ENCODE data around the gene EIF2AK2.

DNA sequence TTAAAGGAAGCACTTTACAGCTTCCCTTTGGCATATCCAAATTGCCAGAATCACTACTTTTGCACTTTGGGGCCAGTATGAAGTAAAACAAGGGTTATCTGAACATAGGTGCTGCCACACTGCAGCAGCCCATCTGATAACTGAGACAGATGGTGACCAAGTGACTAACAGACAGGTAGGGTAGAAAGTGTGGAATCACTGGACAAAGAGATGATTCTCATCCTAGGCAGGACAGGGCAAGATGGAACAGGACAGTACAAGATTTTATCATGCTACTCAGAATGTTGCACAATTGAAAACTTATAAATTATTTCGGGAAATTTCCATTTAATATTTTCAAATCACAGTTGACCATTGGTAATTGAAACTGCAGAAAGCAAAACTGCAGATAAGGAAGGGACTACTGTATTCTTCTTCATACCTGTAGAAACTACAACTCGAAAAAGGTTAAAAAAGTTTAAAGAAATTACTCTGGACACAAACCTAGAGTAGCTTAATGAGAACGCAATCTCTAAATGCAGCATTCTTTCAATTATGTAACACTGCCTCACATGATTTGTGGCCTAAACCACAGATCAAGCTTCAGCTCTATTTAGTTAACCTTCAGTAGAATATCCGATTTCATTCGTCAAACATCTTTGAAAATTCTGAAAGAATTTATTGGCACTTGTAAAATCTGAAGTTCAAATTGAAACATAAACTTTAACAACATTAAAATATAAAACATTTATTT is 104.0 kb downstream of the EIF2AK2 start:
- TF ChIP-seq ZNF114 (CRISPR knock-in tag; IDR thresholded peaks at IDR 0.05) = no peak
- TF ChIP-seq EZH2 (IDR thresholded peaks at IDR 0.05; ENCODE audit: low read depth, unreplicated experiment) = no peak
- TF ChIP-seq, protein P1, sequence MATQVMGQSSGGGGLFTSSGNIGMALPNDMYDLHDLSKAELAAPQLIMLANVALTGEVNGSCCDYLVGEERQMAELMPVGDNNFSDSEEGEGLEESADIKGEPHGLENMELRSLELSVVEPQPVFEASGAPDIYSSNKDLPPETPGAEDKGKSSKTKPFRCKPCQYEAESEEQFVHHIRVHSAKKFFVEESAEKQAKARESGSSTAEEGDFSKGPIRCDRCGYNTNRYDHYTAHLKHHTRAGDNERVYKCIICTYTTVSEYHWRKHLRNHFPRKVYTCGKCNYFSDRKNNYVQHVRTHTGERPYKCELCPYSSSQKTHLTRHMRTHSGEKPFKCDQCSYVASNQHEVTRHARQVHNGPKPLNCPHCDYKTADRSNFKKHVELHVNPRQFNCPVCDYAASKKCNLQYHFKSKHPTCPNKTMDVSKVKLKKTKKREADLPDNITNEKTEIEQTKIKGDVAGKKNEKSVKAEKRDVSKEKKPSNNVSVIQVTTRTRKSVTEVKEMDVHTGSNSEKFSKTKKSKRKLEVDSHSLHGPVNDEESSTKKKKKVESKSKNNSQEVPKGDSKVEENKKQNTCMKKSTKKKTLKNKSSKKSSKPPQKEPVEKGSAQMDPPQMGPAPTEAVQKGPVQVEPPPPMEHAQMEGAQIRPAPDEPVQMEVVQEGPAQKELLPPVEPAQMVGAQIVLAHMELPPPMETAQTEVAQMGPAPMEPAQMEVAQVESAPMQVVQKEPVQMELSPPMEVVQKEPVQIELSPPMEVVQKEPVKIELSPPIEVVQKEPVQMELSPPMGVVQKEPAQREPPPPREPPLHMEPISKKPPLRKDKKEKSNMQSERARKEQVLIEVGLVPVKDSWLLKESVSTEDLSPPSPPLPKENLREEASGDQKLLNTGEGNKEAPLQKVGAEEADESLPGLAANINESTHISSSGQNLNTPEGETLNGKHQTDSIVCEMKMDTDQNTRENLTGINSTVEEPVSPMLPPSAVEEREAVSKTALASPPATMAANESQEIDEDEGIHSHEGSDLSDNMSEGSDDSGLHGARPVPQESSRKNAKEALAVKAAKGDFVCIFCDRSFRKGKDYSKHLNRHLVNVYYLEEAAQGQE (IDR thresholded peaks at IDR 0.05; ENCODE audit: unreplicated experiment) = no peak
- TF ChIP-seq, protein P2, sequence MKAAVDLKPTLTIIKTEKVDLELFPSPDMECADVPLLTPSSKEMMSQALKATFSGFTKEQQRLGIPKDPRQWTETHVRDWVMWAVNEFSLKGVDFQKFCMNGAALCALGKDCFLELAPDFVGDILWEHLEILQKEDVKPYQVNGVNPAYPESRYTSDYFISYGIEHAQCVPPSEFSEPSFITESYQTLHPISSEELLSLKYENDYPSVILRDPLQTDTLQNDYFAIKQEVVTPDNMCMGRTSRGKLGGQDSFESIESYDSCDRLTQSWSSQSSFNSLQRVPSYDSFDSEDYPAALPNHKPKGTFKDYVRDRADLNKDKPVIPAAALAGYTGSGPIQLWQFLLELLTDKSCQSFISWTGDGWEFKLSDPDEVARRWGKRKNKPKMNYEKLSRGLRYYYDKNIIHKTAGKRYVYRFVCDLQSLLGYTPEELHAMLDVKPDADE (IDR thresholded peaks at IDR 0.05) = no peak
- TF ChIP-seq, protein P3, sequence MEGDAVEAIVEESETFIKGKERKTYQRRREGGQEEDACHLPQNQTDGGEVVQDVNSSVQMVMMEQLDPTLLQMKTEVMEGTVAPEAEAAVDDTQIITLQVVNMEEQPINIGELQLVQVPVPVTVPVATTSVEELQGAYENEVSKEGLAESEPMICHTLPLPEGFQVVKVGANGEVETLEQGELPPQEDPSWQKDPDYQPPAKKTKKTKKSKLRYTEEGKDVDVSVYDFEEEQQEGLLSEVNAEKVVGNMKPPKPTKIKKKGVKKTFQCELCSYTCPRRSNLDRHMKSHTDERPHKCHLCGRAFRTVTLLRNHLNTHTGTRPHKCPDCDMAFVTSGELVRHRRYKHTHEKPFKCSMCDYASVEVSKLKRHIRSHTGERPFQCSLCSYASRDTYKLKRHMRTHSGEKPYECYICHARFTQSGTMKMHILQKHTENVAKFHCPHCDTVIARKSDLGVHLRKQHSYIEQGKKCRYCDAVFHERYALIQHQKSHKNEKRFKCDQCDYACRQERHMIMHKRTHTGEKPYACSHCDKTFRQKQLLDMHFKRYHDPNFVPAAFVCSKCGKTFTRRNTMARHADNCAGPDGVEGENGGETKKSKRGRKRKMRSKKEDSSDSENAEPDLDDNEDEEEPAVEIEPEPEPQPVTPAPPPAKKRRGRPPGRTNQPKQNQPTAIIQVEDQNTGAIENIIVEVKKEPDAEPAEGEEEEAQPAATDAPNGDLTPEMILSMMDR (conservative IDR thresholded peaks at IDR 0.05; ENCODE audit: low read depth in 2 of 2) = no peak
- TF ChIP-seq POLR2AphosphoS5 (IDR thresholded peaks at IDR 0.05; ENCODE audit: low read depth) = no peak
- no peak for TF ChIP-seq EZH2phosphoT487 (IDR thresholded peaks at IDR 0.05; ENCODE audit: unreplicated experiment)
- no peak for TF ChIP-seq NANOG (IDR thresholded peaks at IDR 0.05; ENCODE audit: borderline replicate concordance)
- TF ChIP-seq CREB1 (CRISPR knock-in tag; IDR thresholded peaks at IDR 0.05; ENCODE audit: low read depth) = no peak
- TF ChIP-seq JUNB (IDR thresholded peaks at IDR 0.05; ENCODE audit: unreplicated experiment) = no peak
- no peak for TF ChIP-seq ZNF331 (CRISPR knock-in tag; IDR thresholded peaks at IDR 0.05; ENCODE audit: low read depth)
